Activated CD8-positive, alpha-beta memory T cell treated with anti-CD3 and anti-CD28 coated beads for 4 hours (primary cell): ENCODE measurements around the gene TMEM80.
"Not testable (repeated sequence)": the region's sequence is repeated elsewhere in the genome, so short reads cannot be mapped to it uniquely, and the experiment has no call there.

ENCODE experiments used
- DNase-seq, 2 donors: peaks; one replicate each; pipeline ENCODE4 v3.0.0-alpha.2; 2020; ENCODE audit warnings: low read depth in 2 of 2

TMEM80 gene

GRCh38 chr11:721247-721740 is 25.7 kb downstream of the TMEM80 start:
- no peak for DNase-seq

GRCh38 chr11:721741-722345 is 26.2 kb downstream of the TMEM80 start:
- no peak for DNase-seq

GRCh38 chr11:722346-722811 is 26.8 kb downstream of the TMEM80 start:
- no peak for DNase-seq

- peak in 1 of 2 donors; percentile 41 for DNase-seq
Measured at GRCh38 chr11:723120-723883, 27.7 kb downstream of the TMEM80 start.

GRCh38 chr11:724049-724777 is 28.6 kb downstream of the TMEM80 start:
- no peak for DNase-seq

- DNase-seq, result no peak
Measured at GRCh38 chr11:724778-725386, 29.3 kb downstream of the TMEM80 start.

- no peak for DNase-seq
Measured at GRCh38 chr11:725624-726202, 30.1 kb downstream of the TMEM80 start.

GRCh38 chr11:726278-727220 is 30.9 kb downstream of the TMEM80 start:
- no peak for DNase-seq

GRCh38 chr11:727281-727701 is 31.7 kb downstream of the TMEM80 start:
- no peak for DNase-seq

GRCh38 chr11:727859-728748 is 32.5 kb downstream of the TMEM80 start:
- peak; percentile 55 to 59 for DNase-seq

- no peak for DNase-seq
Measured at GRCh38 chr11:728901-729491, 33.4 kb downstream of the TMEM80 start.

- no peak for DNase-seq
Measured at GRCh38 chr11:729492-730074, 34.0 kb downstream of the TMEM80 start.

GRCh38 chr11:733072-733471 is 37.5 kb downstream of the TMEM80 start:
- no peak for DNase-seq

GRCh38 chr11:734541-734940 is 38.9 kb downstream of the TMEM80 start:
- not testable (repeated sequence) for DNase-seq

GRCh38 chr11:737366-737765 is 41.8 kb downstream of the TMEM80 start:
- DNase-seq, result no peak

GRCh38 chr11:737899-738298 is 42.3 kb downstream of the TMEM80 start:
- DNase-seq, result not testable (repeated sequence)

- DNase-seq, result no peak
Measured at GRCh38 chr11:742156-742546, 46.5 kb downstream of the TMEM80 start.

GRCh38 chr11:742571-743201 is 47.1 kb downstream of the TMEM80 start:
- no peak for DNase-seq
